Glomerular visceral epithelial cell (primary cell): Measurements from ENCODE around the gene SNX33.
"Not testable (repeated sequence)": the region's sequence is repeated elsewhere in the genome, so short reads cannot be mapped to it uniquely, and the experiment has no call there.

Source experiments
- DNase-seq: peaks from one replicate; pipeline ENCODE4 v3.0.0-alpha.2; 2016; ENCODE audit errors: extremely low spot score

Gene SNX33

GRCh38 chr15:75662823-75663519, 15.3 kb downstream of the SNX33 start:
- no peak for DNase-seq

GRCh38 chr15:75663931-75664421, 16.3 kb downstream of the SNX33 start:
- no peak for DNase-seq

DNA sequence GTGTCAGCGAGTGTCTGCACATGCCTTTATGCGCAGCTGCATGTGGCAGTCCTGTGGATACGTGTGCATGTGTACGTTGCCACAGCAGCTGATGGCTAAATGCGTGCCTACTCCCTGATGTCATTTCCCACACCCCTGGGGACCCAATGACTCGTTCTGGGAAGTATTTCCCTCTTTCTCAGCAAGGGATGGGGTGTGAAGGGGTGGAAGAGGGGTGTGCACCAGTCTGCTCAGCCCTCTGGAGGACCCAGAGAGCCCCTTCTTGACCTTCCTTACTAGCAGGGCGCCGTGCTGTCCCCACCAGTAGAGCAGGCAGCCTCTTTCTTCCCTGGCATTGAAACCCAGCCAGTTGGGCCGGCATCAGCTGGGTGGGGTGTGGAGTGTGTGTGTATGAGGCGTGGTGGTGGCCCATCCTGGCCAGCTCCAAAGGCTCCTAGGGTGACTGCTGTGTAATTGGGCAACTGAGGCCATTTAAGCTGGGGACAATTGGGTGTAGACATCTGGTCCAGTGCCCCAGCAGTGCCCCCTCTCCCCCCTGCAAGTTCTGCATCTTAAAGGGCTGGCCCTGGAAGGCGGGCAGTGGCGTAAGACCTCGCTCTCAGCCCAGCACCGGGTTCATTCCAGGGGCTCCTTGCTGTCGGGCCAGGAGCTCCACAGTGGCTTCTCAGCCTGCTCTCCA, 19.2 kb downstream of the SNX33 start:
- peak; percentile 99 for DNase-seq

- peak; percentile 77 for DNase-seq
Measured at GRCh38 chr15:75669191-75669878, 21.6 kb downstream of the SNX33 start.

DNA sequence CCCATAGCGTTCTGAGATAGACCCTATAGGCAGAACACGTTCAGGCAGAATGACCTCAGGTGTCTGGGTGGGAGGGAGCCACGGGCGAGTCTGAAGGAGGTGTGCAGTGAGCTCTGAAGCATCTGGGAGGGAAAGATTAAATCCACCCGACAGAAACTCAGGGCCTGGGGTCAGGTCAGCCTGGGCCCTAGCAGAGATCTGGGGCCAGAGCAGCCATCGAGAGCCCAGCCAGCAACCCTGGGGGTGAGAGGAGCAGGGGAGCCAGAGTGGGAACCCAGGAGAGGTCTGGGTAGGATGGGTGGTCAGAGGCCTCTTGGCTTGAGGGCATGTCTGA, 22.1 kb downstream of the SNX33 start:
- no peak for DNase-seq

- no peak for DNase-seq
Measured at GRCh38 chr15:75671730-75672602, 24.3 kb downstream of the SNX33 start.

GRCh38 chr15:75672646-75673425, 25.1 kb downstream of the SNX33 start:
- peak; percentile 49 for DNase-seq

GRCh38 chr15:75673426-75674235, 25.9 kb downstream of the SNX33 start:
- DNase-seq = no peak

GRCh38 chr15:75674366-75674765, 26.7 kb downstream of the SNX33 start:
- DNase-seq = no peak

GRCh38 chr15:75675579-75676404, 28.1 kb downstream of the SNX33 start:
- DNase-seq = no peak

GRCh38 chr15:75676688-75677464, 29.2 kb downstream of the SNX33 start:
- no peak for DNase-seq

- no peak for DNase-seq
Measured at GRCh38 chr15:75677465-75678323, 30.0 kb downstream of the SNX33 start.

DNA sequence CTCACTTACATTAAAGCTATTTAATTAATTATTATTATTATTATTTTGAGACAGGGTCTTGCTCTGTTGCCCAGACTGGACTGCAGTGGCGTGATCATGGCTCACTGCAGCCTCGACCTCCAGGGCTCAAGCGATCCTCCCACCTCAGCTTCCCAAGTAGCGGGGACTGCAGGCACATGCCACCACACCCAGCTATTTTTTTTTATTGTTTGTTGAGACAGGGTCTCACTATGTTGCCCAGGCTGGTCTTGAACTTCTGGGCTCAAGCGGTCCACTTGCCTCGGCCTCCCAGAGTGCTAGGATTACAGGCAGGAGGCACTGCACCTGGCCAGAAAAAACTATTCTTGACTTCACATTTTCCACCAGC, 30.6 kb downstream of the SNX33 start:
- not testable (repeated sequence) for DNase-seq

GRCh38 chr15:75680007-75680789, 32.5 kb downstream of the SNX33 start:
- no peak for DNase-seq

- no peak for DNase-seq
Measured at GRCh38 chr15:75682181-75683135, 34.7 kb downstream of the SNX33 start.
